Prostate gland (tissue), 2 donors: ENCODE data around the gene TMBIM1. TPM values are rescaled to one million over a fixed set of nuclear protein-coding genes. Genes with fewer than 3 reads are reported as not detected.

Experiments used
- DNase-seq: peaks from one replicate; pipeline ENCODE4 v3.0.0-alpha.2; 2019; ENCODE audit warnings: low spot score
- H3K27ac ChIP-seq, 2 donors: fragments of 200-600 bp; sonication (generic); 2 replicates each; pipeline ENCODE4 v1.5.1; 2017 to 2019
- H3K27me3 ChIP-seq: fragments of 200-600 bp; sonication (generic); replicated peaks from 2 replicates; pipeline ENCODE4 v1.5.1; 2019; ENCODE audit not compliant: insufficient read depth
- H3K36me3 ChIP-seq, 2 donors: fragments of 200-600 bp; sonication (generic); 1 replicate in 1 of 2; 2 replicates in 1 of 2; pipeline versions ENCODE4 v1.5.1 to v1.8.1; 2017 to 2019
- H3K4me1 ChIP-seq: fragments of 200-600 bp; sonication (generic); replicated peaks from 2 replicates; pipeline ENCODE4 v1.5.1; 2019
- H3K4me3 ChIP-seq, 2 donors: fragments of 200-600 bp; sonication (generic); 2 replicates each; pipeline ENCODE4 v1.5.1; 2017 to 2019
- H3K9me3 ChIP-seq: fragments of 200-600 bp; sonication (generic); 2 replicates; pipeline ENCODE4 v1.5.1; 2017
- POLR2A ChIP-seq: fragments of 450-650 bp; IDR thresholded peaks from one replicate; pipeline ENCODE4 v1.6.1; 2016; ENCODE audit warnings: antibody characterized with exemption, mild to moderate bottlenecking
- POLR2AphosphoS5 ChIP-seq: sonication (generic); formaldehyde crosslinking; IDR thresholded peaks from one replicate; pipeline ENCODE4 v1.6.1; 2017; ENCODE audit warnings: antibody characterized with exemption
- WGBS: methylation state at CpG from one replicate; pipeline ENCODE4 v1.1.5; 2018; 5-methylcytosine and 5-hydroxymethylcytosine counted together
- intact Hi-C: fragments of 100-400 bp; cut with DNase I; formaldehyde crosslinking; loops from one replicate; pipeline ENCODE4 v1.14.2; 2022
- total RNA-seq, 2 donors: library from RNA; depleted of rRNA; stranded (reverse); fragments of >200 nt; gene quantifications; one replicate each; pipeline ENCODE4 v1.1.0, GENCODE V29; 2016
- TF ChIP-seq, protein P1 (sequence below), 4 experiments: fragments of 200-600 bp in 2 of 4; fragments of 450-650 bp in 2 of 4; sonication (generic) in 2 of 4; IDR thresholded peaks; 1 replicate in 3 of 4; 2 replicates in 1 of 4; pipeline ENCODE4 v1.5.1; 2016 to 2019; ENCODE audit warnings: antibody characterized with exemption in 4 of 4, mild to moderate bottlenecking in 2 of 4, moderate library complexity in 2 of 4

The TMBIM1 gene
- total RNA-seq, 2 donors from 2014 or later = 139 to 193 TPM

GRCh38 chr2:218332920-218333645, 40.8 kb upstream of the TMBIM1 start:
- Histone ChIP-seq H3K4me3 (no peak overlapping the region), H3K27me3 (no peaks in the 10 kb centered on the region), H3K4me1 (no peaks in the 10 kb centered on the region), H3K9me3 (no peaks in the 10 kb centered on the region), H3K27ac (peak overlapping the region in 1 of 2 donors; percentile 35), H3K36me3 (no peaks in the 10 kb centered on the region)
- WGBS = 71% methylated on average over 16 of the region's 16 CpGs
- TF ChIP-seq, protein P1, sequence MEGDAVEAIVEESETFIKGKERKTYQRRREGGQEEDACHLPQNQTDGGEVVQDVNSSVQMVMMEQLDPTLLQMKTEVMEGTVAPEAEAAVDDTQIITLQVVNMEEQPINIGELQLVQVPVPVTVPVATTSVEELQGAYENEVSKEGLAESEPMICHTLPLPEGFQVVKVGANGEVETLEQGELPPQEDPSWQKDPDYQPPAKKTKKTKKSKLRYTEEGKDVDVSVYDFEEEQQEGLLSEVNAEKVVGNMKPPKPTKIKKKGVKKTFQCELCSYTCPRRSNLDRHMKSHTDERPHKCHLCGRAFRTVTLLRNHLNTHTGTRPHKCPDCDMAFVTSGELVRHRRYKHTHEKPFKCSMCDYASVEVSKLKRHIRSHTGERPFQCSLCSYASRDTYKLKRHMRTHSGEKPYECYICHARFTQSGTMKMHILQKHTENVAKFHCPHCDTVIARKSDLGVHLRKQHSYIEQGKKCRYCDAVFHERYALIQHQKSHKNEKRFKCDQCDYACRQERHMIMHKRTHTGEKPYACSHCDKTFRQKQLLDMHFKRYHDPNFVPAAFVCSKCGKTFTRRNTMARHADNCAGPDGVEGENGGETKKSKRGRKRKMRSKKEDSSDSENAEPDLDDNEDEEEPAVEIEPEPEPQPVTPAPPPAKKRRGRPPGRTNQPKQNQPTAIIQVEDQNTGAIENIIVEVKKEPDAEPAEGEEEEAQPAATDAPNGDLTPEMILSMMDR (IDR thresholded peaks at IDR 0.05) = no peak
- TF ChIP-seq POLR2A (no peak), POLR2AphosphoS5 (no peak)
- DNase-seq = no peak
- intact Hi-C loops = no loop called here

- TF ChIP-seq, protein P1 (IDR thresholded peaks at IDR 0.05) = no peak
- TF ChIP-seq POLR2AphosphoS5 (no peak), POLR2A (no peak)
- Histone ChIP-seq H3K27me3 (no peaks in the 10 kb centered on the region), H3K4me3 (no peak overlapping the region), H3K9me3 (no peaks in the 10 kb centered on the region), H3K36me3 (no peaks in the 10 kb centered on the region), H3K4me1 (no peaks in the 10 kb centered on the region), H3K27ac (peak overlapping the region in 1 of 2 donors; percentile 35)
- intact Hi-C loops = no loop called here
- DNase-seq = no peak
- 86% methylated on average over 1 of the region's 1 CpG for WGBS
These were observed 40.0 kb upstream of the TMBIM1 start for GRCh38 chr2:218332288-218332687.

DNA sequence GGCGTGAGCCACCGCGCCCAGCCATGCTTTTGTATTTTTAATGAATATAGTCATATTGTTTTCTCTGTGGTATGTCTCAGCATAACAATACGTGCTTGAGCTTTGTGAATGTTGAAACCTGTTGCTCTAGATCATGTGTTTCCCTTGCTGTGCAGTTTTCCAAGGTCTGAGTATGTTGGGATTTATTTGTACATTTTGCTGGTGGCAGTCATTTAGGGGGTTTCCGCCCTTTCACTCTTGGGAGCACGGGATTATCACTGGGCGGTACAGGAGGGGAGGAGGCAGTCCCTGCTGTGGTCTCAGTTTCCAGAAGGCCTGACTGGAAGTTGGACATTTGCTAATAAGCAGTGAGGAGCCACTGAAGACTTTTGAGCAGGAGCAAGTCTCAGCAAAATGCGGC, 39.4 kb upstream of the TMBIM1 start:
- H3K9me3 ChIP-seq = no peaks in the 10 kb centered on the region
- H3K4me3 ChIP-seq = no peak overlapping the region
- intact Hi-C loops = no loop called here
- H3K27ac ChIP-seq = peak overlapping the region in 1 of 2 donors; percentile 35
- H3K36me3 ChIP-seq = no peaks in the 10 kb centered on the region
- 85% methylated on average over 8 of the region's 8 CpGs for WGBS
- no peaks in the 10 kb centered on the region for H3K27me3 ChIP-seq
- H3K4me1 ChIP-seq = peaks cover 3% of the 10 kb centered on the region
- no peak for TF ChIP-seq POLR2A
- DNase-seq = no peak

DNA sequence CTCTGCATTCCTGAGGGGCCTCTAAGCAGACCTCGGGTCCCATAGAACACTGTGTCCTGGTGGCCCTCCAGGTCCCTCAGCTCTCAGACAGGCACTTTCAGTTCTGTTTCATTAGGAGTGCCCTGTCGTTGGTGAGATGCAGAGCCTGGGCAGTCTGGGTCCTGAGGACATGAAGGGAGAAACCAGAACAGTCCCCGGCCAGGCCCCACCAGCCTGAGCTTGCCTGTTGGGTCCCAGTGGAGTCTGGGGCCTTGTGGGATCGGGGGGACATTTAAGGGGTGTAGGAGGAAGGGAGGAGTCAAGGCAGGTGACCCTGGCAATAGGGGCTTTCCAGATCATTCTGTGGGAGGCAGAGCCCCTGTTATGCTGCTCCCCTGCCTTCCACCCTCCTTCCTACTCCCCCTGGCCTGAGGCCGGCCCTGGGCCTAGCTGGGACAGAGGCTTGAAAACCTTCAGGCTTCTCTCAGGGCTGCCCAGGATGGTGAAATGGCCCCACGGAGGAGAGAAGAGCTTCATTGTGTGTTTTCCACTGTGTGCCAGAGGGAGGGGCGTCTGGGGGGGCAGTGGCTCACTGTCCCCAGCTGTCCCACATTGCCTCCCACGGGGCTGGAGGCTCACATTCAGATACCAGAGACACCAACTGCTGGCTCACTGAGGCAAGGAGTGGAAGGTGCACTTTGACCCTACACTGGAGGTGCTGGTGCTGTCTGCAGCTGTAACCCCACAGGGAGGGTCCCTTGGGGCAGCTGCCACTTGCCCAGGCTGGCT, 37.7 kb upstream of the TMBIM1 start:
- Histone ChIP-seq H3K4me3 (no peak overlapping the region), H3K36me3 (no peaks in the 10 kb centered on the region), H3K27me3 (no peaks in the 10 kb centered on the region), H3K27ac (peak overlapping the region in 1 of 2 donors; percentile 55), H3K4me1 (peaks cover 7% of the 10 kb centered on the region), H3K9me3 (no peaks in the 10 kb centered on the region)
- WGBS = 64% methylated on average over 8 of the region's 8 CpGs
- intact Hi-C loops = no loop called here
- no peak for DNase-seq
- TF ChIP-seq, protein P1 (IDR thresholded peaks at IDR 0.05) = no peak
- TF ChIP-seq POLR2AphosphoS5 = no peak
- no peak for TF ChIP-seq POLR2A

GRCh38 chr2:218329027-218329825, 36.9 kb upstream of the TMBIM1 start:
- Histone ChIP-seq H3K36me3 (no peaks in the 10 kb centered on the region), H3K27me3 (no peaks in the 10 kb centered on the region), H3K4me3 (no peak overlapping the region), H3K27ac (peak overlapping the region; percentile 39 to 55), H3K4me1 (peaks cover 7% of the 10 kb centered on the region), H3K9me3 (no peaks in the 10 kb centered on the region)
- DNase-seq = no peak
- intact Hi-C loops = no loop called here
- no peak for TF ChIP-seq POLR2A
- TF ChIP-seq, protein P1 (IDR thresholded peaks at IDR 0.05) = no peak
- TF ChIP-seq POLR2AphosphoS5 = no peak
- 86% methylated on average over 18 of the region's 18 CpGs for WGBS
